ENCODE measurements around the gene NCKAP5.

NCKAP5 gene

DNA sequence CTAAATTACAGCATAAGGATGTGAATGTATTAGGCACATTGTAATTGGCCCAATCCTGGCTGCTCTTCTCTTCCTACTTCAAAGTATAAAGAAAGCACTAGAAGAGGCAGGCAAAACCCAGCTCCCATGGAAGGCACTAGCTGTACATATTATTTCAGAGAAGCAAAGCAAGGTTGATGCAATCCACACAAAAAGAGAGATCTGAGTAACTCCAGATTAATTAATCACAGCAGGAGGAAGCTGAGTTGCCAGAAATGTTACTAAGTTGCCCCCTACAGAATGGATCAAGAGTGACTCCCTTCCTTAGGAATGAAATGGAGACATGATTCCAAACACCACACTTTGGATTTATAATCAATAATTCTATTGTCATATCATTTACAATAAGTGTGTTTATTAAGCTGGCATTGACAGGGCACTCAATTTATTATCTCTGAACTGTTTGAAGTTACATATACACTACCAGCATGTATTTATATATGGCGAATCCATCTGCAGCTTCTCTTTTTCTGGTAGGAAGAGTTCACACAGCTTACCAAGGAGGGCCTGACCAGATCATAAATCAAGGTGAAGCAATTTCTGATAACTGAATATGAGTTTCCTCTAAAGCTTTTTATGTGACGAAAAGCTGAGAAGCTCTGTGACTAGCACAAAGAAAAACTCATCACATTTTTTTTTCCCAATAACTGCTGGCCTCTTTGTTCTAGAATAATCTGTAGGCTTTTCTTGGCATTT lies 505.2 kb downstream of the NCKAP5 start:
- DNase-seq = no peak

DNA sequence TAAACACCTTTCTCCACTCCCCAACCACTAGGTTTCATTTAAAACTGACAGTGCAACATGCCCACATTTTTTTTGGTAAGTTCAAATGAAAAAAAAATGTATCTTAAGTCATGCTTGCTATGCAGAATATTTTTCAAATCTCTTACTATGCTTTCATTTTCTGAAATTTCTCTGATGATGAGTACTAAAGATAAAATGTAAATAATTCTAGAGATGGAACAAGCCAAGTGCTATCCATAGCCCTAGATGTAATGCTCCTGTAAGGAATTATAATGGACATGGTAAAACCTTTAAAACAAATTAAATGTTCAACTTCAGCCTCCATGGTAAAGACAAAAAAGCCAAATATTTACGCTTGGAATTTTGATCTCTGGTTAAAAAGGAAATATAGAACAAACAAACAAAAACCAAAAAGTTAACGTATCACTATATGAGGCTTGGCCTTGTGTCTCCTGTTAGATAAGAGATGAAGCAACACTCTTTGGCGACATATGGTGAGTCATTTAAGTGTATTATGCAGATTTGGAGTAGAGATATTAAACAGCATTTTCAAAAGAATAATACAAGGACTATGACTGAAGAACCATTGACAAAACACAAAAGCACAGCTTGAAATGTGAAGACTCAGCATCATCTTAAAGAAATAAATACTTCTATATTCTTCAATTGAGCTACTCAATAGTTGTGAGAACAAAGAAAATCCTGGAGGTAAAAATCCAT lies 506.2 kb downstream of the NCKAP5 start:
- DNase-seq = no peak

DNA sequence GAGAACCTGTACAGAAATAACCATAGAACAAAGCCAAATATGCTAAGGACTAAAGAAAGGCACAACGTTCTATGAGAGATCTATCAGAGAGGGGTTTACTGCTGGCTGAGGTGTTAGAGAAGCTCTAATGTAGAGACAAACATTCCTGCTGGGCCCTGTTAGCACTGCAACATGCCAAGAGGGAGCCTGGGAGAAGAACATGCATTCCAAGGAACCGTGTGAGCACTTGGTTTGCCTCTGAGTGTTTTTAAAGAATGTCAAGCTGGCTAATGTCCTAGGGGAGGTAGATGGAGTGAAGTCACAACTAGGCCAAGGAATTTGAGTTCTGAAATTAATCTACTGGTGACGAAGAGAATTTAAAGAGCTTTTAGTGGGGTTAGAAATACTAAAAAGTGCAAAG lies 514.0 kb downstream of the NCKAP5 start:
- DNase-seq = no peak

DNA sequence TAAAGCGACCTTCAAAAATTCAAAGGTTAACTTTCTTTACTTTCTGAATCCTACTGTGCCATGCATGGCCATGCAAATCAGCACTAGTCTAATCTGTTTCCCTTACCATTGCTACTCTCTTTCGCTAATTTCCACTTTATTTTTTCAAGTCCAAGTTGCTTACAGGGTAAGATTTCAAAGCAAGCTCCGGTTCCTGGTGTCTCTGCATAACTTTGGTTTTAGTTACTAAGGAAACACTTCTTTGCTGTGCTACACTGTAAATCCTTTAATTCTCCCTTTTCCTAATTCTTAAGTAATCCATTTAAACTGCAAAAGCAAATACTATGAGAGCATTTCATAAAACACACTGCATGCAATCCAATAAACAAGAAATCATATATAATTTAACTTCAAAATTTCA lies 514.7 kb downstream of the NCKAP5 start:
- DNase-seq = no peak

DNA sequence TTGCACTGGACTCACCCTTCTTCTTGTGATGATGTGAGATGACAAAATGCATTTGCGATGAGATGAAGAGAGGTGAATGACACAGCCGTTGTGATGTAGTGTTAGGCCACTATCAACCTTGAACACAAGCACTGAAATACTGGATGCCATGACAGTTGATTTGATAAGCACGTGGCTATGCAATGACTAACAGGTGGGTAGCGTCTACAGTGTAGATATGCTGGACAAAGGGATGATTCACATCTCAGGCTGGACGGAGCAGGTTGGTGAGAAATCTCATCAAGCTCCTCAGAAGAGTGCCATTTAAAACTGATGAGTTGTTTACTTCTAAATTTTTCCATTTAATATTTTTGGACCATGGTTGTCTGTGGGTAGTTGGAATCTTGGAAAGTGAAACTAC lies 522.5 kb downstream of the NCKAP5 start:
- no peak for DNase-seq

DNA sequence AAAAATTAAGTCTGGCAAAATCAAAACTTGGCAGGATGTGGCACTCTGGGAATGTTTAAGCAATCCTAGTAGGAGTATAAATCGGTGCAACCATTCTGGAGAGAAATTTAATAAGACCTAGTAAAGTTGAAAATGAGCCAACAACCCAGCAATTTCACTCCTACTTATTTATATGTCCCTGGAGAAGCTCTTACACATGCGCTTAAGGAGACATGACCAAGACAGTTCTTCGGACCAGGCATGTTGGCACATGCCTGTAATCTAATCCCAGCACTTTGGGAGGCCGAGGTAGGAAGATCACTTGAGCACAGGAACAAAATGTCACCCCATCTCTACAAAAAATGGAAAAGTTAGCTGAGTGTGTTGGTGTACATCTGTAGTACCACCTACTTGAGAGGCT lies 523.7 kb downstream of the NCKAP5 start:
- DNase-seq = no peak

DNA sequence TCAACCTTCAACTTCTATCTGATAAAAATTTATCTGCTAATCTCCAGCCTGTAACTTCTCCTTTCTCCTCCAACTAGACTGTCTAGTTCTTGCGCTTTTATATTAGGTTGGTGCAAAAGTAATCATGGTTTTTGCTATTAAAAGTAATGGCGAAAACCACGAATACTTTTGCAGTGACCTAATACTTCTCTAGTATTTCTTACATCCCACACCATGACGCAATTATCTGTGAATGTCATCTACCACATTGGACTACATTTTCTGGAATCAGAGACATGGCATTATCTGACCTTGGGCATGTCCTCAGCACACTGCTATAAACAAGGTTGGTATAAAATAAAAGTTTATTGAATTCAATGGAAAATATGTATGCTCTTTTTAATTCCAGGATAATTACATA lies 528.1 kb downstream of the NCKAP5 start:
- no peak for DNase-seq

DNA sequence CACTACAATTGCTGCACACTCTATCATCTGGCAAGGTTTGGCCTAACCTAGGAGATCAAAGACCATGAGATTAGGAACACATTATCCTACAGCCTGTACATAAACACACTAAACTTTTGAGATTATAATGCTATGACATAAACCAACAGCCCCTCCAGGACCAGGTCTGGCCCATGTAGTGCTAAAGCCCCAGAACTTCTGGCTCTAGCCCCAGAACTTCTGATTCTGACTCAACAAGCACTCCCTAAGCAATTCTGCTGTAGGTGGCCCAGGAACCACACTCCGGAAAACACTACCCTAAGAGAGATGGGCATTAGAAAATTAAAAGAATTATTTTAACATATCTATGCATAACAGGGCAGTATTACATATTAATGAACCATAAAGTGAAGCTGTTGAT lies 528.7 kb downstream of the NCKAP5 start:
- DNase-seq = no peak

DNA sequence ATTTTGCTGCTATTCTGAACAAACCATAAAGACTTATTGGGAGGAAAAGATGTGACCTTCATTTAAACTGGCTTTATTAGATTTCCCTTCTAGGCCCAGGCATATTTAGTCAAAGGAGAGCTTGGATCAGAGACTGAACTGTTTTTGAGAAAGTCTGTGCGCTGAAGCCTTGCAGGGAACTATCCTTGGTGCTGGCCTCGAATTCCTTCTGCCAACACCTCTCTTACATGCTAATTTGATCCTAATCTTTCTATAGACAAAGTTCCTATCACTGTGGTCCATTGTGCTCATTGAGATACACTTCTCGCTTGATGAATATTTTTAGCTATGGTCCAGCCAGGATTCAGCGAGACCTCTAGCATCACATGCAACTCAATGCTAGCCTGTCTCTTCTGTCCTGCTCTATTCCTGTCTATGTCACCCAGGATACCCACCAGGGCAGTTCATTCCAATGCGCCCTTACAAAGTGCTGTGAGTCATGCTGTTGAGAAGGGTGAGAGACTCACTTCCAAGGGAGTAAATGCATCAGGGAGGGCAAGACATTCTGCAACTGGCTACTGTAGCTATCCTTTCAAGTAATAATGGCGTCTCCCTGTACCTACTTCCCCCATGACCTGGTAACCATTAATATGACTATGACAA lies 541.6 kb downstream of the NCKAP5 start:
- no peak for DNase-seq

DNA sequence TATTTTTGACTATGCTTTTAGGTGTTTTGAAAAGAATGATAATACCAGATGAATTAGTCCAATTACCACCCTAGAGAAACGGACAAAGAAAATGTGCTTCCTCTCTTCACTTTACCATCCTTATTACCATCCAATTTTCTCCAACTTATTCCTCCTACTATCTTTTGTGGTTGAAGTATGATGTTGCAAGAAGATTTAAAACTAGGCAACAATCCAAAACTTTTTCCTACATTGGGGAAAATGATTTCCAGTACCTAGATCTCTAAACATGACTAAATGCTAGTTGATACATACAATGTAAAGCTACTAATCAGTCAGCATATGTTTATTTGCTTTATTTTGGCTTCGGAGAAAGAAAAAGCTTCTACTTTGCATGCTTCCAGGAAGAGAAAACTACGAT lies 543.3 kb downstream of the NCKAP5 start:
- no peak for DNase-seq

DNA sequence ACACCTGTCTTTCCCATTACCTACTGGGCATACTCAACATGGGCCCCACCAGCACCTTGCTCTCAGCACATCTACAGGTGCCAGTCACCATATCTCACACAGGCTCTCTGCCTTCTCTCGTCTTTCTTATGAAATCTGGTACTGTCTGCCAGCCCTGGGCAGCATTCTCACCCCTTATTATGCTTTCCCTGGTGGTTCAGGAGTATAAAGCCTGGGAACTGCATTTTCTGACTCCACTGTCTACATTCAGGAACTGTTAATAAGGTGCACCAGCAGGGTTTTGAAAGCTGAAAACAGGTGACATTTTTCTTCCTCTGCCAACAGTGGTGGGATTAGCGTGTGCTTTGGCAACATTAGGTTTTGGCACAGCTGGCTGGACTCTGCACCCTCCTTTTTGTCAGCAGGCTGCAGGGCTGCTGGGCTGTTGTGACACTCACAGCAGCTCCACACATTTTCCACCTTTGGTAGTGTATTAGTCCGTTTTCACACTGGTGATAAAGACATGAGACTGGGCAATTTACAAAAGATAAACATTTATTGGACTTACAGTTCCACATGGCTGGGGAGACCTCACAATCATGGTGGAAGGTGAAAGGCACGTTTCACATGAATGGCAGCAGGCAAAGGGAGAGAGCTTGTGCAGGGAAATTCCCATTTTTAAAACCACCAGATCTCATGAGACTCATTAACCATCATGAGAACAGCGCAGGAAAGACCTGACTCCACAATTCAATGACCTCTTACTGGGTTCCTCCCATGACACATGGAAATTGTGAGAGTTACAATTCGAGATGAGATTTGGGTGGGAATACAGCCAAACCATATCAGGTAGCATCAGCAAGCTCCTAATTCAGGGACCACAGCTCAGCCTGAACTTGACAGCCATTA lies 555.2 kb downstream of the NCKAP5 start:
- no peak for DNase-seq

DNA sequence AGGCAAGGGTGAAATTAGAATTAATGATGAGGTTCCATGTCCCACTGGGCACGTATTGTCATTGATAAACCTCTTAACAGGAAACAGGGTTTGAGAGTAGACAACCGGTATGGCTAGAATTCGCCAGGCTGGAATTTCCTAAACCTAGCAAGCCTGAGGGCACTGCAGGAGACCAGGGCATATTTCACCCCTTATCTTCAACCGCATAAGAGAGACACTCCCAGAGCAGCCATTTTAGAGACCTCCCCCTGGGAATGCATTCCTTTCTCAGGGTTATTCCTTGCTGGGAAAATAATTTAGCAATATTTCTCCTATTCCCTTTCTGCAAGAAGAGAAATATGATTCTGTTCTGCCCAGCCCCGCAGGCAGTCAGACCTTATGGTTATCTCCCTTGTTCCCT lies 563.6 kb downstream of the NCKAP5 start:
- no peak for DNase-seq

DNA sequence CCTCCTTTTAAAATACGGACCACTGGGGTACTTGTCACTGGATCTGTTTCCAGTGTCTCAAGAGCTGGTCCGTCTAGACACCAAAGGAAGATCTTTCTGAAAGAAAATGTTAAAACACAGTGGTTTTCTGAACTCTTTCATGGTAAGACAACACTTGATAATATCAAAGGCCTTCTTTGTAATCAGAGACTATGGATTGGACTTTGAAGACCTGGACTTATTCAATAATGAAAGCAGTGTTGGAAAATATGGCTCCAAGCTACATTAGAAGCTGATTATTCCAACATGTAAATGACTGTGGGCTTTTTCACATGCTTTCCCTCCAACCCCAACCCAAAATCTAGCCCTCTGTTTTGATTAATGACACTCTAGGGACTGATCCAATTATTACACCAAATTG lies 568.8 kb downstream of the NCKAP5 start:
- DNase-seq = no peak

DNA sequence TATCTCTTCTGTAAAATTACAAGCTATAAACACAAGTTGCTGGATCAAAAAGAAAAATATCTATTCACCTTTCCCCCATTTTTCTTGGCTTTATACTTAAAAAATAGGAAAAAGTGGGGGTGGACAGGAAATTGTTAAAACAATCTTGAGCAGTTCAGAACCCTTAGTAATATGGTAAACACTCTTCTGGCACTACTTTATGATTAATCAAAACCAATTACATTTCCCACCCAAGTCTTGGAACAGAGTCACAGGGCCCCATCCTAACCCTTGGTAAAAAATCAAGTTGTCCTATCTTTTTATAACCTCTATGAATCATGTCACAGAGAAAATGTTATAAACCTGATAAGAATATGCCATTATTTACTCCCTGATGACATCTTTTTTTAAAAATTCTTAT lies 570.0 kb downstream of the NCKAP5 start:
- no peak for DNase-seq

DNA sequence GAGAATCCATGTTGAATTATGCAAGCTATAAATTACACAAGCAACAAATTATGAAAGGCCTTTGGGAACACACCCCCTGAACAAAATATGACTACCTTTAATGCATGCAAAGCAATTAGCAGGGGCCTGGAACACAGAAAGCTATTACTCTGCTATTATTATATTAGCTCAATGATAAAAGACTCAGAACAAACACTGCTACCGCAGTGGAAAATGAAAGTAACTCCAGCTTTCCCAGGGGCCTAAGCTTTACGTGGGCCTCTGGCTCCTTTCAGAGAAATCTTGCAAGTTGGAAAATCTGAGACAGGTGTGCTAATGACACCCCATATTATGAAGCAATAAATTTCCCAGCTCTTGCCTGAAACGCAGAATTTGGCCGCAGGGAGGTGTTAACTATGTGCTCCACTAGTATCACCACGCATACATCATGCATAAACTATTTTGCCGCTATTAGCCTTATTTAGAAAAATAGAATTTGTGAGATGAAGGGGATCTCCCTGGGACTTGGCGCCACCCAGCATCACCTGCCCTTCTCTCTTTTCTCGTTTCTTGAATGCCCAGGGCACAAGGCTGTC lies 576.7 kb downstream of the NCKAP5 start:
- no peak for DNase-seq

DNA sequence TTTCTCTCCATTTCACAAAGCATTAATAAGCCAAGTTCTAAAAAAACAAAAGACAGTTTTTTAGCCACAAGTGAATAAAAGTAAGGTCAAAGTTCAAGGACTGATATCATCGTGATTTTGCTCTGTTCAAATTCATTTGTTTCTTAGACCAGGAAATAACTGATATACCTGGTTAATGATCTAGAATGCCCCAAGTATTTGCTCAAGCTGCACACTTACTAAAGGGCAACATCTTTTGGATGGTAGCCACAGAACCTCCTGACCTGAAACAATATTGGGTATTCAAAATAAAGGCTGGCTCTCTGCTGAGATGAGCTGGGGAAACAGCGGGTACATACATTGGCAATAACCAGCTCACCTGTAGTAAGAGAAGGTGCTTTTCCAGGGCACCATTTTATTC lies 583.5 kb downstream of the NCKAP5 start:
- no peak for DNase-seq

DNA sequence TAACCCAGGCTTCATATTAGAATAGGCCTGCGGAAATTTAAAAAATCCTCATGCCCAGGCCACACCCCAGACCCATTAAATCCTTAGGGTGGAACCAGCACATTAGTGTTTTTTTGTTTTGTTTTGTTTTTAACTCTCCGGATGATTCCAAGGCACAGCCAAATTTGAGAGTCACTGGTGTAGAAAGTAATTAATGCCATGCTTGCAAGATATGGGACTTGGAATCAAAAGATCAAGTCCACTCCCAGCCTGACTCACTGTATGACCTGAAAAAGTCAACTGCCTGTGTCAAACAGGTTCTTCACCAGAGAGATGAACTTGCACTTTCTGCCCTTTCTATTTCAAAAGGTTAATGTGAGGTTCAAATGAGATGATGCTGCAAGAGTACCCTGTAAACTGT lies 588.0 kb downstream of the NCKAP5 start:
- DNase-seq = no peak

DNA sequence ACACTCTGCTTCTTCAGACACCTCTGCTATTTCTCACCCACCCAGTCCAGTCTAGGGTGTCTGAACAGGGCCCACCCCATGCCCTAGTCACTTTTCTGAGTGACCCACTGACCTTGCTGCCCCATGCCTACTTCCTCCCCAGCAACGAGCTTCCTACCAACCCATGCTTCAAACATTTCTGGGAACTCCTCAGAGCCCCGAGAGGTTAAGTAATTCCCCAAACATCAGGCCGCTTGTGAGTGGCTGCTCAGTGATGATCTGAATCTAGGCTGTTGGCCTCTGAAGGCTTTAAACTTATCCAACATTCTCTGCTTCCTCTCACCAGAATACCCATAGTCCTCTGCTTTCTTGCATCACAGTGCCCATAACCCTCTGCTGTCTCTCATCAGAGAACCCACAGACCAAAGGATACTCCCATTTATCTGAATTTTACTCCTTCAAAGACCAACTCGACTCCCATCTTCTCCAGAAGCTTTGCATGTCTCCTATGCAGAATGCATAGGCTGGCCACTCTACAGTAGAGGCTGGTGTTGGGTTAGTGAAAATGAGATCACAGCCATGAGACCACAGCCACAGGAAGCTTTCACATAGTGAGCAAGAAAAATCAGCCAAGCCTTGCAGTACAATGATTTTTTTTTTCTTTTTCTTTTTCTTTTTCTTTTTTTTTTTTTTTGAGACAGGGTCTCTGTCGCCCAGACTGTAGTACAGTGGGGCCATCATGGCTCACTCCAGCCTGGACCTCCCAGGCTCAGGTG lies 588.7 kb downstream of the NCKAP5 start:
- DNase-seq = no peak

DNA sequence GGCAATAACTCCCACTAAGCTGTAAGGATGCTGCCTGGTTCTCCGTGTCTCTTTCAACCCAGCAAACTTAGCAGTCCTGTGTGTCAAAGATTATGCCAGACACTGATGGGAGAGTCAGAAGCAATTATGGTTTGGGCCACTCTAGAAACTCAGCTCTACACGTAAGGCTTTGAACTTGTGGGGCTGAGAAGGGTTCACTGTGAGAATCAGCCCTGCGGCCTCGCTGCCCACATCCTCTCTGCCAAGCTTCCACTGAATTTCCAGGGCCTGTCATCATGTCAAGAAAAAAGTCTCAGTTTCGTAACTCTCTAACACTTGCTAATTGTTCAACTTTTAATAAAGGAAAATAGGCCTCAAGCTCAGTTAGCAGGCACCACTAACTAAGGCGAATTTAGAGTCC lies 589.4 kb downstream of the NCKAP5 start:
- no peak for DNase-seq

DNA sequence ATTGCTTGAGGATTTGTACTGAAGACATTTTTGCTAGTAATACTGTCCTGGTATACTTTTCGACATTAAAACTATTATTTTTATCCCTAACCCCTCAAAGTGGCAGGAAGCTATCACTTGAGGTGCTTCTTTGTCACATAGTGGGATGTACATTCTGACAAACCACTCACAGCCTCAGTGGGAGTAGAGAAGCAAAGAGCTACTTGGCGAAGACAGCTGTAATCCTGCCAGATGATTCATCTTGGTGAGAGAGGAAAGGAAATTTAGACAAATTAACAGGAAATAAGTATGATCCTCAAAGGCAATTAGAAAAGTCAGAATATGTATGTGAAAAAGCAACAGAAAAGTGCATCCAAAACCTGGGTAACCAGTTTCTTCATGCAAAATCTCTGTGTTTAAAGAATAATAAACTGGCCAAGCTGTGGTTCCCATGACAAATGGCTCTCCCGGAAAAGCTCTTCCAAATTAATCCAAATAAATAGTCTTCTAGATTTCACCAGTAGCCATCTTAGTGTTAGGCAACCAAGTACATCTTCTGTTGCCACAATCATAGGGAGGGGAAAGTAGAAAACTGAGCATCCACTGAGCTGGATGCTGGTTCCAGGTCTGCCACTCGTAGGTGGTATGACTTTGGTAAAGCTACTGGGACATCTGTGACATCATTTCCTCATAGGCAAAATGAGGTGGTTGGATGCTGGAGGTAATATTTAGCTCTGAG lies 590.3 kb downstream of the NCKAP5 start:
- no peak for DNase-seq
